HEK293 (cell line): ENCODE results near the gene UBE2Q2.
"Not testable (repeated sequence)": the region's sequence is repeated elsewhere in the genome, so short reads cannot be mapped to it uniquely, and the experiment has no call there.

Experiments
- CTCF ChIA-PET: fragments of 350-600 bp; formaldehyde crosslinking; extraction: SDS; loops from one replicate; lab custom pipeline; 2021; ENCODE audit warnings: antibody characterized with exemption; lab: Yijun Ruan, JAX
- POLR2A ChIA-PET: fragments of 300-600 bp; formaldehyde crosslinking; extraction: SDS; loops from one replicate; lab custom pipeline; 2020; ENCODE audit warnings: antibody characterized with exemption, inconsistent platforms; lab: Yijun Ruan, JAX
- H3K27ac ChIP-seq: fragments of 200-500 bp; sonication (Bioruptor generic); 2 replicates; pipeline ENCODE4 v1.5.1; 2014; ENCODE audit warnings: low read depth, low read length, control low read depth, inconsistent platforms; ENCODE audit errors: extremely low read depth
- H3K36me3 ChIP-seq, 2 experiments: fragments of 200-500 bp in 1 of 2; sonication (Bioruptor generic) in 1 of 2; 1 replicate in 1 of 2; 2 replicates in 1 of 2; pipeline ENCODE4 v1.5.1; 2014 to 2017; ENCODE audit warnings: inconsistent platforms in 2 of 2, low read length in 2 of 2; ENCODE audit not compliant: control insufficient read depth in 2 of 2, insufficient read depth in 1 of 2
- H3K4me1 ChIP-seq: fragments of 200-500 bp; sonication (Bioruptor generic); 2 replicates; pipeline ENCODE4 v1.5.1; 2014; ENCODE audit warnings: mild to moderate bottlenecking, low read length, inconsistent platforms; ENCODE audit not compliant: control insufficient read depth, insufficient read depth
- H3K4me3 ChIP-seq: 2 replicates; pipeline ENCODE4 v1.5.1; 2011; ENCODE audit warnings: low read depth, mild to moderate bottlenecking, control low read depth, low read length, moderate library complexity
- H3K9me3 ChIP-seq: fragments of 200-500 bp; sonication (Bioruptor generic); 2 replicates; pipeline ENCODE4 v1.5.1; 2014; ENCODE audit warnings: low read depth, low read length, inconsistent platforms; ENCODE audit not compliant: control insufficient read depth, insufficient read depth
- CTCF ChIP-seq: fragments of 450-650 bp; formaldehyde crosslinking; IDR thresholded peaks from 2 replicates; pipeline ENCODE4 v1.5.1; 2016; ENCODE audit warnings: missing biosample characterization, missing genetic modification characterization
- KLF8 ChIP-seq: fragments of 450-650 bp; formaldehyde crosslinking; IDR thresholded peaks from 2 replicates; pipeline ENCODE4 v1.5.1; 2016; ENCODE audit warnings: missing biosample characterization, missing genetic modification characterization
- PATZ1 ChIP-seq: fragments of 450-650 bp; formaldehyde crosslinking; IDR thresholded peaks from 2 replicates; pipeline ENCODE4 v1.5.1; 2016; ENCODE audit warnings: missing biosample characterization, missing genetic modification characterization
- RBAK ChIP-seq: fragments of 450-650 bp; formaldehyde crosslinking; IDR thresholded peaks from 2 replicates; pipeline ENCODE4 v1.5.1; 2016; ENCODE audit warnings: missing biosample characterization, missing genetic modification characterization
- SP7 ChIP-seq: fragments of 450-650 bp; formaldehyde crosslinking; IDR thresholded peaks from 2 replicates; pipeline ENCODE4 v1.5.1; 2016; ENCODE audit warnings: missing biosample characterization, missing genetic modification characterization
- YY2 ChIP-seq: fragments of 450-650 bp; formaldehyde crosslinking; IDR thresholded peaks from 2 replicates; pipeline ENCODE4 v1.5.1; 2016; ENCODE audit warnings: missing biosample characterization, missing genetic modification characterization
- ZBTB7A ChIP-seq: fragments of 450-650 bp; formaldehyde crosslinking; IDR thresholded peaks from 2 replicates; pipeline ENCODE4 v1.5.1; 2016; ENCODE audit warnings: low read depth, missing biosample characterization, missing genetic modification characterization
- ZEB2 ChIP-seq: fragments of 450-650 bp; formaldehyde crosslinking; IDR thresholded peaks from 2 replicates; pipeline ENCODE4 v1.5.1; 2016; ENCODE audit warnings: missing biosample characterization, missing genetic modification characterization
- ZIC2 ChIP-seq: fragments of 450-650 bp; formaldehyde crosslinking; IDR thresholded peaks from 2 replicates; pipeline ENCODE4 v1.5.1; 2016; ENCODE audit warnings: missing biosample characterization, missing genetic modification characterization
- ZNF311 ChIP-seq: fragments of 450-650 bp; formaldehyde crosslinking; IDR thresholded peaks from 2 replicates; pipeline ENCODE4 v1.5.1; 2017; ENCODE audit warnings: missing biosample characterization, missing genetic modification characterization, borderline replicate concordance
- ZNF394 ChIP-seq: fragments of 450-650 bp; formaldehyde crosslinking; IDR thresholded peaks from 2 replicates; pipeline ENCODE4 v1.5.1; 2016; ENCODE audit warnings: missing biosample characterization, missing genetic modification characterization, mild to moderate bottlenecking, moderate library complexity, borderline replicate concordance
- ZNF707 ChIP-seq: fragments of 450-650 bp; formaldehyde crosslinking; IDR thresholded peaks from 2 replicates; pipeline ENCODE4 v1.5.1; 2016; ENCODE audit warnings: missing biosample characterization, missing genetic modification characterization
- TF ChIP-seq, protein P1 (sequence below): fragments of 450-650 bp; formaldehyde crosslinking; IDR thresholded peaks from 2 replicates; pipeline ENCODE4 v1.5.1; 2016; ENCODE audit warnings: missing biosample characterization, missing genetic modification characterization
- TF ChIP-seq, protein P2 (sequence below): fragments of 450-650 bp; formaldehyde crosslinking; IDR thresholded peaks from 2 replicates; pipeline ENCODE4 v1.5.1; 2016; ENCODE audit warnings: missing biosample characterization, missing genetic modification characterization
- TF ChIP-seq, protein P3 (sequence below): fragments of 450-650 bp; formaldehyde crosslinking; optimal IDR thresholded peaks from 2 replicates; pipeline ENCODE3; 2016; ENCODE audit warnings: missing biosample characterization, mild to moderate bottlenecking, missing genetic modification characterization
- TF ChIP-seq, protein P4 (sequence below): fragments of 450-650 bp; IDR thresholded peaks from 2 replicates; pipeline ENCODE4 v1.5.1; 2018; ENCODE audit warnings: missing biosample characterization, missing genetic modification characterization

UBE2Q2 gene

DNA sequence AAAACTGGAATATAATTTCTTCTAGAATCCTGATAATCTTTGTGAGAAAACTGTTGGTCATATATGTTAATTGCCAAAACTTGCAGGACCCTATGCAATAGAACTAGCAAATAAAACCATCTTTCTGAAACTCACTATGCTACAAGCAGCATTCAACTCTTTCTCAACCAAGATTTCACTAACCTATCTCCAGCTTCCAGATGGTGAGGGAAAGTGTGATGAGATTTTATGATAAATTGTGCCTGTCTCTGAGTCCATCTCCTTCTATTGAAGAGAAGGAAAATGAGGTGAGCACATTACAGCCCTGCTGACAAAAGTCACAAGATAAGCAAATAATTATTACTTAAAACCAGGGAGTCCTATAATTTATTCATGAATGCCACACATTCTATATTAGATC, 44.1 kb upstream of the UBE2Q2 start (continued):
- TF ChIP-seq, protein P1, sequence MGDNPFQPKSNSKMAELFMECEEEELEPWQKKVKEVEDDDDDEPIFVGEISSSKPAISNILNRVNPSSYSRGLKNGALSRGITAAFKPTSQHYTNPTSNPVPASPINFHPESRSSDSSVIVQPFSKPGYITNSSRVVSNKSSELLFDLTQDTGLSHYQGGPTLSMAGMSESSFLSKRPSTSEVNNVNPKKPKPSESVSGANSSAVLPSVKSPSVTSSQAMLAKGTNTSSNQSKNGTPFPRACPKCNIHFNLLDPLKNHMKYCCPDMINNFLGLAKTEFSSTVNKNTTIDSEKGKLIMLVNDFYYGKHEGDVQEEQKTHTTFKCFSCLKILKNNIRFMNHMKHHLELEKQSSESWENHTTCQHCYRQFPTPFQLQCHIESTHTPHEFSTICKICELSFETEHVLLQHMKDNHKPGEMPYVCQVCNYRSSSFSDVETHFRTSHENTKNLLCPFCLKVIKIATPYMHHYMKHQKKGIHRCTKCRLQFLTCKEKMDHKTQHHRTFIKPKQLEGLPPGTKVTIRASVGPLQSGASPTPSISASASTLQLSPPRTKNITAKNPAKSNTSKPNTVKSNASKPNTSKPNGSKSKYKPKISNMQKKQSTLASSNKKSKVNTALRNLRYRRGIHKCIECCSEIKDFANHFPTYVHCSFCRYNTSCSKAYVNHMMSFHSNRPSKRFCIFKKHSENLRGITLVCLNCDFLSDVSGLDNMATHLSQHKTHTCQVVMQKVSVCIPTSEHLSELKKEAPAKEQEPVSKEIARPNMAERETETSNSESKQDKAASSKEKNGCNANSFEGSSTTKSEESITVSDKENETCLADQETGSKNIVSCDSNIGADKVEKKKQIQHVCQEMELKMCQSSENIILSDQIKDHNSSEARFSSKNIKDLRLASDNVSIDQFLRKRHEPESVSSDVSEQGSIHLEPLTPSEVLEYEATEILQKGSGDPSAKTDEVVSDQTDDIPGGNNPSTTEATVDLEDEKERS (tag by site-specific recombination) = no peak
- no peak for TF ChIP-seq ZIC2 (tag by site-specific recombination)

GRCh38 chr15:75800409-75800808, 42.8 kb upstream of the UBE2Q2 start:
- H3K4me3 ChIP-seq = not testable (repeated sequence)
- POLR2A ChIA-PET = interaction anchor here (0.7 kb wide), 1 partner anchor 62 kb away, joined by 4 read pairs; no protein-coding TSS in a partner anchor
- CTCF ChIA-PET = interaction anchor here (0.6 to 6.1 kb wide), 9 partner anchors 16 to 1146 kb away, joined by 3 to 65 read pairs (median 16); no protein-coding TSS in a partner anchor

GRCh38 chr15:75801859-75802593, 41.2 kb upstream of the UBE2Q2 start:
- ChIA-PET POLR2A (no interaction called here), CTCF (interaction anchor here (0.5 to 6.1 kb wide), 49 partner anchors 9 to 434 kb away, joined by 3 to 65 read pairs (median 5); partner anchors contain the start of gene MAN2C1)
- no peaks in the 10 kb centered on the region for H3K9me3 ChIP-seq
- H3K36me3 ChIP-seq = no peaks in the 10 kb centered on the region
- no peak overlapping the region for H3K4me3 ChIP-seq
- no peak overlapping the region for H3K27ac ChIP-seq
- H3K4me1 ChIP-seq = no peaks in the 10 kb centered on the region
- TF ChIP-seq, protein P2, sequence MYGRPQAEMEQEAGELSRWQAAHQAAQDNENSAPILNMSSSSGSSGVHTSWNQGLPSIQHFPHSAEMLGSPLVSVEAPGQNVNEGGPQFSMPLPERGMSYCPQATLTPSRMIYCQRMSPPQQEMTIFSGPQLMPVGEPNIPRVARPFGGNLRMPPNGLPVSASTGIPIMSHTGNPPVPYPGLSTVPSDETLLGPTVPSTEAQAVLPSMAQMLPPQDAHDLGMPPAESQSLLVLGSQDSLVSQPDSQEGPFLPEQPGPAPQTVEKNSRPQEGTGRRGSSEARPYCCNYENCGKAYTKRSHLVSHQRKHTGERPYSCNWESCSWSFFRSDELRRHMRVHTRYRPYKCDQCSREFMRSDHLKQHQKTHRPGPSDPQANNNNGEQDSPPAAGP (tag by site-specific recombination) = peak; percentile 57; the same call in 1 of the 2 replicates
- TF ChIP-seq YY2 (tag by site-specific recombination) (no peak), ZNF707 (no peak), ZEB2 (tag by site-specific recombination) (0 out of 2 replicates have a peak, but pooled peaks have one; percentile 41), PATZ1 (peak; percentile 53; the same call in 1 of the 2 replicates), CTCF (tag by site-specific recombination) (peak; percentile 92), ZNF394 (no peak), SP7 (tag by site-specific recombination) (peak; percentile 51; the same call in 1 of the 2 replicates), KLF8 (tag by site-specific recombination) (0 out of 2 replicates have a peak, but pooled peaks have one; percentile 32), RBAK (no peak), ZNF311 (tag by site-specific recombination) (no peak), ZBTB7A (no peak)
- TF ChIP-seq, protein P3, sequence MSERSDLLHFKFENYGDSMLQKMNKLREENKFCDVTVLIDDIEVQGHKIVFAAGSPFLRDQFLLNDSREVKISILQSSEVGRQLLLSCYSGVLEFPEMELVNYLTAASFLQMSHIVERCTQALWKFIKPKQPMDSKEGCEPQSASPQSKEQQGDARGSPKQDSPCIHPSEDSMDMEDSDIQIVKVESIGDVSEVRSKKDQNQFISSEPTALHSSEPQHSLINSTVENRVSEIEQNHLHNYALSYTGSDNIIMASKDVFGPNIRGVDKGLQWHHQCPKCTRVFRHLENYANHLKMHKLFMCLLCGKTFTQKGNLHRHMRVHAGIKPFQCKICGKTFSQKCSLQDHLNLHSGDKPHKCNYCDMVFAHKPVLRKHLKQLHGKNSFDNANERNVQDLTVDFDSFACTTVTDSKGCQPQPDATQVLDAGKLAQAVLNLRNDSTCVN = peak; percentile 28
- TF ChIP-seq, protein P4, sequence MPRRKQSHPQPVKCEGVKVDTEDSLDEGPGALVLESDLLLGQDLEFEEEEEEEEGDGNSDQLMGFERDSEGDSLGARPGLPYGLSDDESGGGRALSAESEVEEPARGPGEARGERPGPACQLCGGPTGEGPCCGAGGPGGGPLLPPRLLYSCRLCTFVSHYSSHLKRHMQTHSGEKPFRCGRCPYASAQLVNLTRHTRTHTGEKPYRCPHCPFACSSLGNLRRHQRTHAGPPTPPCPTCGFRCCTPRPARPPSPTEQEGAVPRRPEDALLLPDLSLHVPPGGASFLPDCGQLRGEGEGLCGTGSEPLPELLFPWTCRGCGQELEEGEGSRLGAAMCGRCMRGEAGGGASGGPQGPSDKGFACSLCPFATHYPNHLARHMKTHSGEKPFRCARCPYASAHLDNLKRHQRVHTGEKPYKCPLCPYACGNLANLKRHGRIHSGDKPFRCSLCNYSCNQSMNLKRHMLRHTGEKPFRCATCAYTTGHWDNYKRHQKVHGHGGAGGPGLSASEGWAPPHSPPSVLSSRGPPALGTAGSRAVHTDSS (tag by site-specific recombination) = no peak
- TF ChIP-seq, protein P1 (tag by site-specific recombination) = no peak

More at GRCh38 chr15:75800409-75800808, 42.8 kb upstream of the UBE2Q2 start:
- not testable (repeated sequence) for H3K36me3 ChIP-seq, H3K9me3 ChIP-seq, H3K27ac ChIP-seq, H3K4me1 ChIP-seq
